IPS-18c (cell line): ENCODE data around the gene MTX1.
"Not testable (repeated sequence)": the region's sequence is repeated elsewhere in the genome, so short reads cannot be mapped to it uniquely, and the experiment has no call there.

Source experiments
- H3K4me3 ChIP-seq: 2 replicates; pipeline ENCODE4 v1.7.0; 2013; ENCODE audit warnings: low read depth, mild to moderate bottlenecking, low read length, moderate library complexity; ENCODE audit not compliant: insufficient read depth
- H3K9me3 ChIP-seq: one replicate; pipeline ENCODE4 v1.6.1; 2013; ENCODE audit warnings: mild to moderate bottlenecking, low read length, moderate library complexity; ENCODE audit not compliant: control insufficient read depth, insufficient read depth

The MTX1 gene, protein sequence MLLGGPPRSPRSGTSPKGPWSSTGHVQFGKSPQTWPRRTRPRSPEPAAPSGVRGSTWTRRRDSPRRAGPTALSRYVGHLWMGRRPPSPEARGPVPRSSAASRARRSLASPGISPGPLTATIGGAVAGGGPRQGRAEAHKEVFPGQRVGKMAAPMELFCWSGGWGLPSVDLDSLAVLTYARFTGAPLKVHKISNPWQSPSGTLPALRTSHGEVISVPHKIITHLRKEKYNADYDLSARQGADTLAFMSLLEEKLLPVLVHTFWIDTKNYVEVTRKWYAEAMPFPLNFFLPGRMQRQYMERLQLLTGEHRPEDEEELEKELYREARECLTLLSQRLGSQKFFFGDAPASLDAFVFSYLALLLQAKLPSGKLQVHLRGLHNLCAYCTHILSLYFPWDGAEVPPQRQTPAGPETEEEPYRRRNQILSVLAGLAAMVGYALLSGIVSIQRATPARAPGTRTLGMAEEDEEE

DNA sequence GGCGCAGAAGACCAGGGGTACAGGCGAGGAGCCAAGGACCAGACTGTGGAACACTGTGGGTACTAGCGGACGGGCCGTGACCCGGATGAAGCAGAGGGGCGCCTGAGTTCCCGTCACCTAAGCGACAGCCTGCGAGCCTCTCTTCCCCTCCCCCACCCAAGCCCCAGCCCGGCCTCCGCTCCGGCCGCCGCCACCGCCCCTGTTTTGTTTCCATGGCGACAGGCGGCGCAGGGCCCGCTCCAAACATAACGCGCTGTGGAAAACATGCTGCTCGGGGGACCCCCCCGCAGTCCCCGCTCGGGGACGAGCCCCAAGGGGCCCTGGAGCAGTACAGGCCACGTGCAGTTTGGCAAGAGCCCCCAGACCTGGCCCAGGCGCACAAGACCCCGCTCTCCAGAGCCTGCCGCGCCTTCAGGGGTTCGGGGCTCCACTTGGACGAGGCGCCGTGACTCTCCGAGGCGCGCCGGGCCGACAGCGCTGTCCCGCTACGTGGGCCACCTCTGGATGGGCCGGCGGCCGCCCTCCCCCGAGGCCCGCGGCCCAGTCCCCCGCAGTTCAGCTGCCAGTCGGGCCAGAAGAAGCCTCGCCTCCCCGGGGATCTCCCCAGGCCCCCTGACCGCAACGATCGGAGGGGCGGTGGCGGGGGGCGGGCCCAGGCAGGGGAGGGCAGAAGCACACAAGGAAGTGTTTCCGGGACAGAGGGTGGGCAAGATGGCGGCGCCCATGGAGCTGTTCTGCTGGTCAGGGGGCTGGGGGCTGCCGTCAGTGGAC is at the start of gene MTX1:
Gene MTX1, plus strand, starts transcription at position 155 of the 771 bp plus-strand sequence. Its CDS starts 110 bp downstream, at position 265.
- Histone ChIP-seq H3K4me3 (peak within 1 kb of the TSS; percentile 87), H3K9me3 (no peaks in the 10 kb centered on the region)

DNA sequence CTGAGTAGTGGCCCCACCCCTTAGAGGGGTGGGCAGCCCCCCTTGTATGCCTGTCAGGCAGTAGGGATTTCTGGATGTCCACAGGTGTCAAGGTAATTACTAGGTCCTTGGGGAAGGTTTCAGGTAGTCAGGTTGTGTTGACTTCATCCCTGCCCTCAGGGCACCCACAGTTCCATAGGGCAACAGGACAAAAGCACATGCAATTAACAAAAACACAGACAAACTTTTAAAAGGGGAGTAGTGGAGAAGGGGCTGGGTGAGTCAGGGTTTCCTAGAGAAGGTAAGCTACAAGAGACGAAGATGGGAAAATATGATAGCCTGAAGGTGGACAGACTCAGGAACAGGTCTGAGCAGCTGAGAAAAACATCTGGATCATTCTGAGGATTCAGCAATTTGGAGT is 49.5 kb upstream of the MTX1 start:
- Histone ChIP-seq H3K9me3 (no peaks in the 10 kb centered on the region), H3K4me3 (no peak overlapping the region)

- no peaks in the 10 kb centered on the region for H3K9me3 ChIP-seq
- no peak overlapping the region for H3K4me3 ChIP-seq
Measured at GRCh38 chr1:155160128-155160527, 48.4 kb upstream of the MTX1 start.

- not testable (repeated sequence) for H3K9me3 ChIP-seq, H3K4me3 ChIP-seq
Measured at GRCh38 chr1:155162631-155163030, 45.9 kb upstream of the MTX1 start.

GRCh38 chr1:155163785-155164184 is 44.7 kb upstream of the MTX1 start:
- not testable (repeated sequence) for H3K4me3 ChIP-seq, H3K9me3 ChIP-seq

DNA sequence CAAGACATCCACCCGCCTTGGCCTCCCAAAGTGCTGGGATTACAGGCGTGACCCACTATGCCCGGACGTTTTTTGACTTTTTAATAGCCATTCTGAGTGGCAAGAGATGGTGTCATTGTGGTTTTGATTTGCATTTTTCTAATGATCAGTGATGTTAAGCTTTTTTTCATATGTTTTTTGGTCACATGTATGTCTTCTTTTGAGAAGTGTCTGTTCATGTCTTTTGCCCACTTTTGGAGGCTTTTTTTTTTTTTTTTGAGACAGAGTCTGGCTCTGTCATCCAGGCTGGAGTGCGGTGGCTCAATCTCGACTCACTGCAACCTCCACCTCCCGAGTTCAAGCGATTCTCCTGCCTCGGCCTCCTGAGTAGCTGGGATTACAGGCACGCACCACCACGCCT is 43.9 kb upstream of the MTX1 start:
- H3K9me3 ChIP-seq, H3K4me3 ChIP-seq: not testable (repeated sequence)

GRCh38 chr1:155166051-155166470 is 42.4 kb upstream of the MTX1 start:
- H3K9me3 ChIP-seq, result no peaks in the 10 kb centered on the region
- peak overlapping the region; percentile 2; the same call in 1 of the 2 replicates for H3K4me3 ChIP-seq

GRCh38 chr1:155166471-155167165 is 41.9 kb upstream of the MTX1 start:
- no peaks in the 10 kb centered on the region for H3K9me3 ChIP-seq
- peak overlapping the region; percentile 22 for H3K4me3 ChIP-seq

DNA sequence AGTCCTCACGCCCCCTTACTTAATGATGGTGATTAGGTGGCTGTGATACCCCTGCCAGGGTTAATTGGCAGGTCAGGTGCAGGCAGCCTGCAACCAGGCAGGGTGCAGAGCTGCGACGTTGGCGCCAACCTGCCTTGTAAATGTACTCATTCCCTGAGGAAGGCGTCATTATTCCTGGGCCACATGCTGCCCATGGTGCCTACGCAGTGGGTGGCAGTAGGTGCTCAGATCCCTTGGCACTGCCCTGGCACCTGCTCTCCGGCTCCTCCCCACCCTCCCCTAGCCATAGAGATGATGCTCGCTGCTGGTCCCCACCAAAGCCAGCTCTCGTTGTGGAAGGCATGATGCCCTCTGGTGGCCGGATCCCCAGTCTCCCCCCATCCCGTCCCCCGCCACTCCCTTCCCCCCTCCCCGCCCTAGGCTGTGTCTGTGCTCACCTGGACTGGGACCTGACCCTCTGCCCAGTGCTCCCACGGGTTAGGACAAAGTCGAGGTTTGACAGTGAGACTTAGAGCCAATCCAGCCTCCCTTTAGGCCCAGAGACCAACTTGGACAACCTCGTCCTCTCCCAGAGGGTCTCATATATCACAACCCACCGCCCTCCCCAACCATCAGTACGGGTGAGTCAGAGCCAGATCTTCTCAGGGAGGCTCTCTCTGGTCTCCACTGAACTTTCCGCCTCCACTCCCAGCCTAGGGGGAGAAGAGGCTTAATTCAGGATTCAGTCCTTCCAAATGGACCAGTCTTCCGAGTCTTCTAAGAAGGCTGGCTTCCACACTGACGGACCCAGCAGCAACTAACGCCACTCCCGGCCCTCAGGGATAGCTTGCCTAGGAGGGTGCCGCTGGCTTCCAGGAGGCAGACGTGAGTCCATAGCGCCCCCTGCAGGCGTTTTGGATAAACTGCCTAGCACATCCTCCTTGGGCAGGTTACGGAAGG is 41.1 kb upstream of the MTX1 start:
- peak overlapping the region; percentile 40 for H3K4me3 ChIP-seq

GRCh38 chr1:155168105-155168445 is 40.4 kb upstream of the MTX1 start:
- H3K4me3 ChIP-seq, H3K9me3 ChIP-seq: not testable (repeated sequence)

More for the DNA sequence above, 41.1 kb upstream of the MTX1 start:
- no peaks in the 10 kb centered on the region for H3K9me3 ChIP-seq

- Histone ChIP-seq H3K4me3 (no peak overlapping the region), H3K9me3 (no peaks in the 10 kb centered on the region)
Measured at GRCh38 chr1:155168456-155169210, 39.9 kb upstream of the MTX1 start.

- H3K4me3 ChIP-seq, result no peak overlapping the region
- H3K9me3 ChIP-seq, result no peaks in the 10 kb centered on the region
Measured at GRCh38 chr1:155169541-155169940, 39.0 kb upstream of the MTX1 start.

DNA sequence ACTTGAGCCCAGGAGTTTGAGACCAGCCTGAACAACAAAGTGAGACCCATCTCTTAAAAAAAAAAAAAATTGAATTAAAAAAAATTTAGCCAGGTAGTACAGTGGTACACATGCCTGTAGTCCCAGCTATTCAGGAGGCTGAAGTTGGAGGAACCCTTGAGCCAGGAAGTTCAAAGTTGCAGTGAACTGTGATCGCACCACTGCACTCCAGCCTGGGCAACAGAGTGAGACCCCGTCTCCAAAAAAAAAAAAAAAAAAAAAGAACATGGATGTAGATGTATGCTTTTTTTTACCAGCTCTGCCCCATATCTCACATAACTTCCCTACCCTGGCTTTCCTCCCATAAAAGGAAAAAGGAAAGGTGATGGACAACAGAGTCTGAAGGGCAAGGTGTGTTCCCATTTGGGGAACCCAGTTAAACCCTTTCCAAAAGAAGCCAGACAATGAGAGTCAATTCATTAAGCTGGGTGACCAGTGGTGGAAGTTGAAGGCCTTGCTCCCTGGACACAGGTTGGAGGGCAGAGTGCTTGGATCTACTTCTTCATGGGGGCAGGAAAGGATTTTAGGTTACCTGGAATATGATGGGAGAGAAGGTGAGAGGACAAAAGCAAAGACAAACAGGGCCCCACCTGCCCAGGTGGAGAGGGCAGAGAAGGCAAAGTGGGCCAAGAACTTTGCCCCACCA is 38.3 kb upstream of the MTX1 start:
- no peaks in the 10 kb centered on the region for H3K9me3 ChIP-seq
- H3K4me3 ChIP-seq, result no peak overlapping the region

DNA sequence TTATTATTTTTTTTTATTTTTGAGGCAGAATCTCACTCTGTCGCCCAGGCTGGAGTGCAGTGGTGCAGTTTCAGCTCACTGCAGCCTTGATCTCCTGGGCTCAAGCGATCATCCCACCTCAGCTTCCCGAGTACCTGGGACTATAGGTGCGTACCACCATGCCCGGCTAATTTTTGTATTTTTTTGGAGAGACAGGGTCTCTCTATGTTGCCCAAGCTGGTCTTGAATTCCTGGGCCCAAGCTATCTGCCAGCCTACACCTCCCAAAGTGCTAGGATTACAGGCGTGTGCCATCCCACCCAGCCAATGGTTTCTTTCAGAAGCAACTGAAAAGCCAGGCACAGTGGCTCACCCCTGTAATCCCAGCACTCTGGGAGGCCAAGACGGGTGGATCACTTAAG is 37.7 kb upstream of the MTX1 start:
- H3K9me3 ChIP-seq, result no peaks in the 10 kb centered on the region
- H3K4me3 ChIP-seq, result no peak overlapping the region

DNA sequence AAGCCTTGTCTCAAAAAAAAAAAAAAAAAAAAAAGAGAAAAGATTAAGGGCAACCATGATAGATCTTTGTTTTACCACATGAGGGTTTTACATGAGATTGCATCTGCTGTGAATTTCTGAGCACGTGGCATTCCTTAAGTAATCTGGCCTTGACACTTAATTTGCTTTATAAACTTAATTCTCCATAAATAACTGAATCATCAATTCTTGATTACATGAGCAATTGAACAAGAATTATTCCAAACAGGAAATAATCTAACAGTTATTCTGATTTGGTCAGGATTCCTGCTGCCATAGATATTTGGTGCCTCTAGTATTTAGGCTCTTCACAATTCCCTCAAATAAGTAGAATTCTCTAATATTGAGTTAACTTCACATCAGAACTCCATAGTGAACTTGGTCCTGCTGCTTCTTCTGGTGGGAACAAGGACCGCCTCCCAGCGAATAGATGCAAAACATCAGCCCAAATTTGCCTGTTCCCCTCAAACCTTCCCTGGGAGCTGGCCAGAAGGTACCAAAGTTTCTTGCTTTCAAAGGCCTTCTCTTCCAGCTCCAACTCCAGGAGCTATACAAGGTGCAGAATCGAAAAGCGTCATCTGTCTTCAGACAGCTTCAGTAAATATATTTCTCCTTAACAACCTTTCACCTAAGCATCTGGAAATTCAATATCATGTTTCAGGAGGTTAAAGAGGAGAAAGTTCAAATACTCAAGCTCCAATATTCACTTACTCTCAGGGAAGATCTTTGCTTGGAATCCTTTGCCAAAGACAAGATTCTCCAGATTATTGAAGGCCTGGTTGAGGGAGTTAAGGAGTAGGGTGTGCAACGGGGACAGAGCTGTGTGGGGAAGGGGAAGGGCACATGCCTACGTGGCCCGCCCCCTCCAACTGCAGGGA is 36.4 kb upstream of the MTX1 start:
- peak overlapping the region; percentile 64 for H3K4me3 ChIP-seq

More for the DNA sequence above, 36.4 kb upstream of the MTX1 start:
- H3K9me3 ChIP-seq, result no peaks in the 10 kb centered on the region
